Panc1 (cell line): ENCODE results near the gene TNFRSF11A. TPM values are rescaled to one million over a fixed set of nuclear protein-coding genes. Genes with fewer than 3 reads are reported as not detected.

Experiments
- ATAC-seq: fragments of 200-7000 bp; cut with Tn5 transposase; 2 replicates; pipeline ENCODE4 v1.9.1; 2020; ENCODE audit warnings: mild to moderate bottlenecking, moderate library complexity
- BruUV-seq: library from RNA; stranded (reverse); fragments of 400-500 nt; replicated peaks from 2 replicates; lab custom pipeline; 2021; lab: Mats Ljungman, UMichigan
- CTCF ChIA-PET: fragments of 300-600 bp; sonication (Branson Sonifier 250); formaldehyde crosslinking; loops from one replicate; lab custom pipeline; 2022; ENCODE audit warnings: antibody characterized with exemption; lab: Charles Lee
- POLR2A ChIA-PET: fragments of 300-600 bp; sonication (Branson Sonifier 250); formaldehyde crosslinking; loops from one replicate; lab custom pipeline; 2022; ENCODE audit warnings: antibody characterized with exemption; lab: Charles Lee
- DNase-seq: peaks from one replicate; pipeline ENCODE4 v3.0.0-alpha.2; 2010; ENCODE audit warnings: low read depth, low spot score
- H3K27ac ChIP-seq: 2 replicates; pipeline ENCODE4 v1.5.1; 2011; ENCODE audit warnings: mild to moderate bottlenecking, low read length, inconsistent platforms
- H3K27me3 ChIP-seq: fragments of 200-500 bp; sonication (Bioruptor generic); 2 replicates; pipeline ENCODE4 v1.6.0; 2014; ENCODE audit warnings: low read length, inconsistent platforms; ENCODE audit not compliant: control insufficient read depth, insufficient read depth
- H3K36me3 ChIP-seq: fragments of 200-500 bp; sonication (Bioruptor generic); 2 replicates; pipeline ENCODE4 v1.5.1; 2014; ENCODE audit warnings: inconsistent platforms, mild to moderate bottlenecking, low read length, moderate library complexity; ENCODE audit not compliant: control insufficient read depth, insufficient read depth
- H3K4me1 ChIP-seq: 2 replicates; pipeline ENCODE4 v1.5.1; 2011; ENCODE audit warnings: inconsistent platforms, mild to moderate bottlenecking, low read length, moderate library complexity; ENCODE audit not compliant: control insufficient read depth, insufficient read depth
- H3K4me3 ChIP-seq, 2 experiments: 2 replicates each; pipeline ENCODE4 v1.5.1; 2011 to 2012; ENCODE audit warnings: low read depth in 2 of 2, low read length in 2 of 2, mild to moderate bottlenecking in 2 of 2, inconsistent platforms in 1 of 2, moderate library complexity in 1 of 2
- H3K9me3 ChIP-seq: fragments of 200-500 bp; sonication (Bioruptor generic); 2 replicates; pipeline ENCODE4 v1.5.1; 2014; ENCODE audit warnings: low read depth, mild to moderate bottlenecking, inconsistent platforms, low read length, moderate library complexity; ENCODE audit not compliant: control insufficient read depth, insufficient read depth
- POLR2AphosphoS5 ChIP-seq: IDR thresholded peaks from 2 replicates; pipeline ENCODE4 v1.6.1; 2012; ENCODE audit warnings: mild to moderate bottlenecking, low read depth, low read length, moderate library complexity
- SIN3A ChIP-seq: IDR thresholded peaks from 2 replicates; pipeline ENCODE4 v1.6.1; 2012; ENCODE audit warnings: low read depth, mild to moderate bottlenecking, low read length, moderate library complexity, borderline replicate concordance; ENCODE audit not compliant: insufficient read depth
- TCF7L2 ChIP-seq: IDR thresholded peaks from 2 replicates; pipeline ENCODE4 v1.6.1; 2011; ENCODE audit warnings: mild to moderate bottlenecking, low read depth, low read length, inconsistent platforms
- in situ Hi-C: cut with HindIII; loops from 2 replicates; pipeline ENCODE4 v1.10.0; 2016; ENCODE audit warnings: low sequenced_read_pairs, low pct_unique_long_range_greater_than_20kb
- intact Hi-C: fragments of 100-400 bp; cut with micrococcal nuclease; formaldehyde crosslinking; loops from one replicate; pipeline ENCODE4 v1.10.0; 2022; ENCODE audit not compliant: unreplicated experiment
- total RNA-seq: library from RNA; stranded (reverse); gene quantifications from one replicate; pipeline ENCODE4 v1.2.1, GENCODE V29; 2021; ENCODE audit not compliant: unreplicated experiment
- TF ChIP-seq, protein P1 (sequence below): fragments of 450-650 bp; IDR thresholded peaks from 2 replicates; pipeline ENCODE4 v1.5.1; 2017; ENCODE audit warnings: mild to moderate bottlenecking
- TF ChIP-seq, protein P2 (sequence below), 2 experiments: IDR thresholded peaks; 2 replicates each; pipeline ENCODE4 v1.6.1; 2011 to 2012; ENCODE audit warnings: low read depth in 2 of 2, control low read depth in 1 of 2, low read length in 1 of 2, mild to moderate bottlenecking in 1 of 2, moderate library complexity in 1 of 2; ENCODE audit not compliant: insufficient read depth in 1 of 2

The TNFRSF11A gene
- total RNA-seq, 1 experiment from 2014 or later, result 14.1 TPM

DNA sequence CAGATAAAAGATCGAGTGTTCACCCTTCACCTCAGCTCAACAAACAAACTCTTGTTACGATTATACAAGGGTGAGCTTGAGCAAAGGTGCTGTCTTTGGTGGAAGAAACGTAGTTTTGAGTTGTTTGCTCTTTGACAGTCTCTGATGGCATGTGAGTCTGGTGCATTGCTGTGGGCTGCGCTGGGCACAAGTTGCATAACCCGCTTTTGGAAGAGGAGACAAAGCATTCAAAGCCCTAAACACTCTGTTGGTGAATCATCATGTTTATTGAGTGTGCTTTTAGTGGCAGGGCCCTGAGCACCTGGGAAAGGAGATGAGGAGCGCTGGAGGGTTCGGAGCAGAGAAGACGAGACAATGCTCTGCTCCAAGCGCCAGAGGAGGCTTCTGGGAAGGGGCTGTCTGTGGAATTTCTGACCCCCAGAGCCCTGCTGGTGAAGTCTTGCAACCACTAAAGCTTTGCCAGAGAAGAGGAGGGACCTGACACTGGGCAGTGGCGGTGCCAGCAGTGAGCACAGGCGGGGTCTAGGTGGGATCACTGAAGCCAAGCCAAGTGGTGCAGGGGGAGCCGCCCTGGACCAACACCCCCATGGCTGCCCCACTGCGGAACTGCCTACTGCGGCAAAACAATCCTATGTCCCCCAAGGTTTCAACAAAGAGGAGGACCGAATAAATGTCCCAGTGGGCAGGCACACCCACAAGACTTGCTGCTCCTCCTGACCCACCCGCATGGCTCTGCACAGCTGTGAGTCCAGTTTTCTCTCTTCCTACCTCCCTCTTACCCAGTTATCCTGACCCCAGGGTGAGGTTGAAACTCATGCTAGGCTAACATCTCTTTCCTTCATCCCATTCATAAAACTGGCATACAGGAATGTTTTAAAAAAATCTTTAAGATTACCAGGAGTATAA lies 64.0 kb downstream of the TNFRSF11A start:
- H3K4me1 ChIP-seq, result no peaks in the 10 kb centered on the region
- POLR2A ChIA-PET, result no interaction called here
- DNase-seq, result no peak
- no peak overlapping the region for H3K27ac ChIP-seq
- in situ Hi-C loops, result no loop called here
- no peak overlapping the region for H3K4me3 ChIP-seq
- no peaks in the 10 kb centered on the region for H3K9me3 ChIP-seq
- no TSS peak for BruUV-seq
- no peak for TF ChIP-seq SIN3A
- TF ChIP-seq, protein P1, sequence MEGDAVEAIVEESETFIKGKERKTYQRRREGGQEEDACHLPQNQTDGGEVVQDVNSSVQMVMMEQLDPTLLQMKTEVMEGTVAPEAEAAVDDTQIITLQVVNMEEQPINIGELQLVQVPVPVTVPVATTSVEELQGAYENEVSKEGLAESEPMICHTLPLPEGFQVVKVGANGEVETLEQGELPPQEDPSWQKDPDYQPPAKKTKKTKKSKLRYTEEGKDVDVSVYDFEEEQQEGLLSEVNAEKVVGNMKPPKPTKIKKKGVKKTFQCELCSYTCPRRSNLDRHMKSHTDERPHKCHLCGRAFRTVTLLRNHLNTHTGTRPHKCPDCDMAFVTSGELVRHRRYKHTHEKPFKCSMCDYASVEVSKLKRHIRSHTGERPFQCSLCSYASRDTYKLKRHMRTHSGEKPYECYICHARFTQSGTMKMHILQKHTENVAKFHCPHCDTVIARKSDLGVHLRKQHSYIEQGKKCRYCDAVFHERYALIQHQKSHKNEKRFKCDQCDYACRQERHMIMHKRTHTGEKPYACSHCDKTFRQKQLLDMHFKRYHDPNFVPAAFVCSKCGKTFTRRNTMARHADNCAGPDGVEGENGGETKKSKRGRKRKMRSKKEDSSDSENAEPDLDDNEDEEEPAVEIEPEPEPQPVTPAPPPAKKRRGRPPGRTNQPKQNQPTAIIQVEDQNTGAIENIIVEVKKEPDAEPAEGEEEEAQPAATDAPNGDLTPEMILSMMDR, result no peak
- TF ChIP-seq, protein P2, sequence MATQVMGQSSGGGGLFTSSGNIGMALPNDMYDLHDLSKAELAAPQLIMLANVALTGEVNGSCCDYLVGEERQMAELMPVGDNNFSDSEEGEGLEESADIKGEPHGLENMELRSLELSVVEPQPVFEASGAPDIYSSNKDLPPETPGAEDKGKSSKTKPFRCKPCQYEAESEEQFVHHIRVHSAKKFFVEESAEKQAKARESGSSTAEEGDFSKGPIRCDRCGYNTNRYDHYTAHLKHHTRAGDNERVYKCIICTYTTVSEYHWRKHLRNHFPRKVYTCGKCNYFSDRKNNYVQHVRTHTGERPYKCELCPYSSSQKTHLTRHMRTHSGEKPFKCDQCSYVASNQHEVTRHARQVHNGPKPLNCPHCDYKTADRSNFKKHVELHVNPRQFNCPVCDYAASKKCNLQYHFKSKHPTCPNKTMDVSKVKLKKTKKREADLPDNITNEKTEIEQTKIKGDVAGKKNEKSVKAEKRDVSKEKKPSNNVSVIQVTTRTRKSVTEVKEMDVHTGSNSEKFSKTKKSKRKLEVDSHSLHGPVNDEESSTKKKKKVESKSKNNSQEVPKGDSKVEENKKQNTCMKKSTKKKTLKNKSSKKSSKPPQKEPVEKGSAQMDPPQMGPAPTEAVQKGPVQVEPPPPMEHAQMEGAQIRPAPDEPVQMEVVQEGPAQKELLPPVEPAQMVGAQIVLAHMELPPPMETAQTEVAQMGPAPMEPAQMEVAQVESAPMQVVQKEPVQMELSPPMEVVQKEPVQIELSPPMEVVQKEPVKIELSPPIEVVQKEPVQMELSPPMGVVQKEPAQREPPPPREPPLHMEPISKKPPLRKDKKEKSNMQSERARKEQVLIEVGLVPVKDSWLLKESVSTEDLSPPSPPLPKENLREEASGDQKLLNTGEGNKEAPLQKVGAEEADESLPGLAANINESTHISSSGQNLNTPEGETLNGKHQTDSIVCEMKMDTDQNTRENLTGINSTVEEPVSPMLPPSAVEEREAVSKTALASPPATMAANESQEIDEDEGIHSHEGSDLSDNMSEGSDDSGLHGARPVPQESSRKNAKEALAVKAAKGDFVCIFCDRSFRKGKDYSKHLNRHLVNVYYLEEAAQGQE (IDR thresholded peaks at IDR 0.05; ENCODE audit: insufficient read depth in 1 of 2, low read depth in 2 of 2, low read length in 1 of 2), result no peak
- TF ChIP-seq TCF7L2, result no peak
- no peak for TF ChIP-seq POLR2AphosphoS5
- CTCF ChIA-PET, result no interaction called here
- H3K27me3 ChIP-seq, result no peaks in the 10 kb centered on the region
- H3K36me3 ChIP-seq, result no peaks in the 10 kb centered on the region
- intact Hi-C loops, result no loop called here
- ATAC-seq, result no peak

DNA sequence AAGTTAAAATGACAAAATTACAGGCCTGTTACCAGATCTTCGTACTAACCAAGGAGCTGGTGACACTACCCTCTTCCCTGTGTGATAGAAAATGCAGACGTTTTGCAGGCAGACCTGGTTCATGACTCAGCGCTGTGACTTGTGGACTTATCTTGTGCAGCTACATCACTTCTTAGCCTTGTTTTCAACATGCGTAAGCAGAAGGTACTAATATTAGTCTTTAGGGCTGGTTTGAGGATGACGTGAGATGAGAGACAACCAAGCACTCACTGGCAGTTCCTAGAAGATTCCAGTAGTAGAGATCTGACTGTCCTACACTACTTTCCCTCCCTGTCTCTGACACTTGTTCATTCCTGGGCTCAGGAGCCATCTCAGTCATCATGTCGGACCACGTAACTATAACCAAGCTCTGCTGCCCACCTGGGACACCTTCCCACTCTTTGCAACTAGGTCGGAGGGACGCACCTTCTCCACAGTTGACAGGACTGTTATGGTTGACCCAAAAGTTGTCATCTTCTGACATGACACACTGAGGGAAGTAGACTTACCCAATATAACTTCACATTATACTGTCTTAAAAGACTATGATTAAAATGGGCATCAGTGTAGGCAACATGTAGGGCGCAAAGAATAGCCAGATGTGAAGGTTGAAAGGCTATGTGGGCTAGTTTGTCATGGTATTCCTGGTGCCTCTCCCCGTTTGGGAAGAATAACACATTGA lies 64.8 kb downstream of the TNFRSF11A start:
- no peaks in the 10 kb centered on the region for H3K4me1 ChIP-seq
- BruUV-seq, result no TSS peak
- ATAC-seq, result no peak
- H3K9me3 ChIP-seq, result no peaks in the 10 kb centered on the region
- CTCF ChIA-PET, result no interaction called here
- no peak for DNase-seq
- no peak overlapping the region for H3K4me3 ChIP-seq
- in situ Hi-C loops, result no loop called here
- no peaks in the 10 kb centered on the region for H3K27me3 ChIP-seq
- TF ChIP-seq, protein P2 (IDR thresholded peaks at IDR 0.05; ENCODE audit: insufficient read depth in 1 of 2, low read depth in 2 of 2, low read length in 1 of 2), result no peak
- intact Hi-C loops, result no loop called here
- H3K27ac ChIP-seq, result no peak overlapping the region
- POLR2A ChIA-PET, result no interaction called here
- H3K36me3 ChIP-seq, result no peaks in the 10 kb centered on the region
